Panc1 (cell line): Measurements from ENCODE around the gene PELI1. TPM values are rescaled to one million over a fixed set of nuclear protein-coding genes. Genes with fewer than 3 reads are reported as not detected.

Experiments
- total RNA-seq: library from RNA; stranded (reverse); gene quantifications from one replicate; pipeline ENCODE4 v1.2.1, GENCODE V29; 2021; ENCODE audit not compliant: unreplicated experiment

PELI1 gene
- total RNA-seq, 1 experiment from 2014 or later, result 6.7 TPM

Other genes with a start within 250 kb of the PELI1 start
- gene VPS54, start 125.0 kb downstream of the PELI1 start, total RNA-seq, result 21.2 TPM